Endodermal cell (in vitro differentiated cells): Measurements from ENCODE around the gene HID1. TPM values are rescaled to one million over a fixed set of nuclear protein-coding genes. Genes with fewer than 3 reads are reported as not detected.
A peak's percentile ranks its signal among the peaks of the same experiment; 100 is the strongest.
"Not testable (repeated sequence)": the region's sequence is repeated elsewhere in the genome, so short reads cannot be mapped to it uniquely, and the experiment has no call there.

ENCODE experiments used
- DNase-seq: peaks from one replicate; pipeline ENCODE4 v3.0.0-alpha.2; 2017
- H3K27ac ChIP-seq: 2 replicates; pipeline ENCODE4 v1.5.1; 2013; ENCODE audit warnings: mild to moderate bottlenecking, low read depth, low read length, moderate library complexity
- H3K27me3 ChIP-seq: 2 replicates; pipeline ENCODE4 v1.6.1; 2013; ENCODE audit warnings: mild to moderate bottlenecking, low read length, moderate library complexity; ENCODE audit not compliant: insufficient read depth, control insufficient read depth, poor library complexity, severe bottlenecking
- H3K36me3 ChIP-seq: 2 replicates; pipeline ENCODE4 v1.7.0; 2013; ENCODE audit warnings: mild to moderate bottlenecking, low read length, moderate library complexity; ENCODE audit not compliant: control insufficient read depth, insufficient read depth
- H3K4me1 ChIP-seq: one replicate; pipeline ENCODE4 v1.7.0; 2013; ENCODE audit warnings: low read length; ENCODE audit not compliant: control insufficient read depth, insufficient read depth
- H3K4me3 ChIP-seq: 2 replicates; pipeline ENCODE4 v1.5.1; 2013; ENCODE audit warnings: mild to moderate bottlenecking, low read length, moderate library complexity
- H3K9ac ChIP-seq: 2 replicates; pipeline ENCODE4 v1.6.1; 2013; ENCODE audit warnings: mild to moderate bottlenecking, low read length, moderate library complexity; ENCODE audit not compliant: poor library complexity, severe bottlenecking; ENCODE audit errors: extremely low read depth
- H3K9me3 ChIP-seq: 2 replicates; pipeline ENCODE4 v1.6.1; 2013; ENCODE audit warnings: mild to moderate bottlenecking, low read length, moderate library complexity; ENCODE audit not compliant: control insufficient read depth
- H3K27ac Mint-ChIP-seq: 2 replicates; pipeline ENCODE4 v1.8.0; 2020; ENCODE audit warnings: mixed read lengths
- H3K27me3 Mint-ChIP-seq: 2 replicates; pipeline ENCODE4 v1.8.0; 2021; ENCODE audit warnings: mild to moderate bottlenecking, mixed read lengths; ENCODE audit not compliant: insufficient read depth
- H3K36me3 Mint-ChIP-seq: 2 replicates; pipeline ENCODE4 v1.8.0; 2020; ENCODE audit warnings: low read depth, mixed read lengths
- H3K4me1 Mint-ChIP-seq: 2 replicates; pipeline ENCODE4 v1.8.0; 2020; ENCODE audit warnings: mixed read lengths
- H3K4me3 Mint-ChIP-seq: 2 replicates; pipeline ENCODE4 v1.8.0; 2020; ENCODE audit warnings: mild to moderate bottlenecking, moderate library complexity, mixed read lengths
- H3K9me3 Mint-ChIP-seq: 2 replicates; pipeline ENCODE4 v1.8.0; 2020; ENCODE audit warnings: mild to moderate bottlenecking, mixed read lengths
- CTCF ChIP-seq: fragments of 200-600 bp; sonication (generic); conservative IDR thresholded peaks from 2 replicates; pipeline ENCODE4 v1.5.0; 2021; ENCODE audit warnings: antibody characterized with exemption, mild to moderate bottlenecking
- WGBS, 2 experiments: methylation state at CpG; one replicate each; pipeline versions ENCODE4 v1.1.5 to v1.1.7; 2013; ENCODE audit warnings: missing lambda C conversion rate in 2 of 2, mixed read lengths in 1 of 2; ENCODE audit not compliant: insufficient coverage in 1 of 2, insufficient read length in 1 of 2; 5-methylcytosine and 5-hydroxymethylcytosine counted together
- total RNA-seq, 2 donors: library from RNA; stranded (reverse); fragmentation: NEBNext Ultra II Directional in 1 of 2; extraction: Animal tissue kit (Norgen Biotek cat#: 25700) in 1 of 2; gene quantifications; 2 replicates in 1 of 2; 3 replicates in 1 of 2; pipeline ENCODE4 v1.2.1, GENCODE V29; 2021

Gene HID1
- total RNA-seq, 2 donors from 2014 or later, result 7.6 to 11.4 TPM

- H3K27me3 Mint-ChIP-seq, result peaks cover 41% of the 10 kb centered on the region
- Histone ChIP-seq H3K27me3 (peaks cover 11% of the 10 kb centered on the region), H3K36me3 (no peaks in the 10 kb centered on the region), H3K27ac (no peak overlapping the region), H3K9me3 (no peaks in the 10 kb centered on the region), H3K4me1 (no peaks in the 10 kb centered on the region), H3K9ac (no peak overlapping the region), H3K4me3 (no peak overlapping the region)
- peaks cover 2% of the 10 kb centered on the region for H3K4me1 Mint-ChIP-seq
- H3K4me3 Mint-ChIP-seq, result no peak overlapping the region
- H3K9me3 Mint-ChIP-seq, result peaks cover 4% of the 10 kb centered on the region
- no peak for TF ChIP-seq CTCF
- peak; percentile 46 for DNase-seq
- no peak overlapping the region for H3K27ac Mint-ChIP-seq
- WGBS, 2 experiments, result 90 to 92% methylated on average over 2 to 9 of the region's 10 CpGs
- no peaks in the 10 kb centered on the region for H3K36me3 Mint-ChIP-seq
Measured at GRCh38 chr17:74917430-74917829, 55.1 kb downstream of the HID1 start.

- peaks cover 6% of the 10 kb centered on the region for H3K27me3 ChIP-seq
- no peaks in the 10 kb centered on the region for H3K36me3 ChIP-seq
- Mint-ChIP-seq H3K9me3 (peaks cover 4% of the 10 kb centered on the region), H3K27me3 (peaks cover 38% of the 10 kb centered on the region), H3K4me1 (peaks cover 2% of the 10 kb centered on the region), H3K27ac (no peak overlapping the region), H3K36me3 (no peaks in the 10 kb centered on the region), H3K4me3 (no peak overlapping the region)
- no peaks in the 10 kb centered on the region for H3K4me1 ChIP-seq
- no peak overlapping the region for H3K9ac ChIP-seq
- H3K27ac ChIP-seq, result no peak overlapping the region
- no peak overlapping the region for H3K4me3 ChIP-seq
- no peaks in the 10 kb centered on the region for H3K9me3 ChIP-seq
- TF ChIP-seq CTCF, result no peak
- WGBS, 2 experiments, result 93 to 100% methylated on average over 3 to 11 of the region's 11 CpGs
- peak; percentile 45 for DNase-seq
Measured at GRCh38 chr17:74916851-74917199, 55.7 kb downstream of the HID1 start.

- 89 to 95% methylated on average over 6 to 13 of the region's 13 CpGs for WGBS, 2 experiments
- Mint-ChIP-seq H3K9me3 (peaks cover 4% of the 10 kb centered on the region), H3K27me3 (peaks cover 34% of the 10 kb centered on the region), H3K4me1 (peaks cover 2% of the 10 kb centered on the region), H3K4me3 (no peak overlapping the region), H3K27ac (no peak overlapping the region), H3K36me3 (no peaks in the 10 kb centered on the region)
- H3K36me3 ChIP-seq, result no peaks in the 10 kb centered on the region
- H3K4me1 ChIP-seq, result no peaks in the 10 kb centered on the region
- H3K4me3 ChIP-seq, result no peak overlapping the region
- peaks cover under 1% of the 10 kb centered on the region for H3K27me3 ChIP-seq
- DNase-seq, result no peak
- no peak for TF ChIP-seq CTCF
- no peak overlapping the region for H3K27ac ChIP-seq
- no peak overlapping the region for H3K9ac ChIP-seq
- no peaks in the 10 kb centered on the region for H3K9me3 ChIP-seq
Measured at GRCh38 chr17:74916136-74916850, 56.3 kb downstream of the HID1 start.

- not testable (repeated sequence) for H3K4me3 ChIP-seq, H3K36me3 Mint-ChIP-seq, H3K36me3 ChIP-seq, H3K27ac ChIP-seq, H3K4me3 Mint-ChIP-seq, H3K27ac Mint-ChIP-seq, H3K4me1 ChIP-seq, H3K27me3 ChIP-seq, H3K9ac ChIP-seq, H3K9me3 ChIP-seq, H3K9me3 Mint-ChIP-seq, DNase-seq
- WGBS, 2 experiments, result 87 to 95% methylated on average over 4 to 8 of the region's 8 CpGs
- Mint-ChIP-seq H3K27me3 (peaks cover 23% of the 10 kb centered on the region), H3K4me1 (peaks cover 14% of the 10 kb centered on the region)
Measured at GRCh38 chr17:74911423-74911822, 61.1 kb downstream of the HID1 start.
